GM23338 (cell line): ENCODE measurements around the gene DCLK1.

ENCODE experiments used
- CREB1 ChIP-seq: fragments of 250-450 bp; sonication (Bioruptor Pico); IDR thresholded peaks from 2 replicates; pipeline ENCODE4 v1.5.0; 2020; ENCODE audit warnings: low read depth, mild to moderate bottlenecking, moderate library complexity
- CTCF ChIP-seq, 2 experiments: fragments of 200-600 bp in 1 of 2; sonication (generic) in 1 of 2; conservative IDR thresholded peaks; 2 replicates each; pipeline versions ENCODE4 v1.5.1 to v1.6.1; 2016 to 2017; ENCODE audit warnings: antibody characterized with exemption in 2 of 2, low read depth in 2 of 2, mild to moderate bottlenecking in 2 of 2, moderate library complexity in 1 of 2
- ETS1 ChIP-seq: IDR thresholded peaks from 2 replicates; pipeline ENCODE4 v1.6.1; 2016; ENCODE audit warnings: antibody characterized with exemption
- EZH2 ChIP-seq: fragments of 200-600 bp; sonication (generic); IDR thresholded peaks from one replicate; pipeline ENCODE4 v1.8.0; 2017; ENCODE audit warnings: antibody characterized with exemption, mild to moderate bottlenecking, low read depth; ENCODE audit not compliant: unreplicated experiment
- EZH2phosphoT487 ChIP-seq: fragments of 200-600 bp; sonication (generic); IDR thresholded peaks from one replicate; pipeline ENCODE4 v1.8.1; 2018; ENCODE audit warnings: antibody characterized with exemption; ENCODE audit not compliant: unreplicated experiment
- JUNB ChIP-seq: IDR thresholded peaks from one replicate; pipeline ENCODE4 v1.6.1; 2016; ENCODE audit warnings: antibody characterized with exemption; ENCODE audit not compliant: unreplicated experiment
- NANOG ChIP-seq: IDR thresholded peaks from 2 replicates; pipeline ENCODE4 v1.6.1; 2016; ENCODE audit warnings: antibody characterized with exemption, borderline replicate concordance
- POLR2AphosphoS5 ChIP-seq: IDR thresholded peaks from 2 replicates; pipeline ENCODE4 v1.6.1; 2016; ENCODE audit warnings: antibody characterized with exemption, low read depth
- REST ChIP-seq: IDR thresholded peaks from one replicate; pipeline ENCODE4 v1.6.1; 2018; ENCODE audit warnings: antibody characterized with exemption; ENCODE audit not compliant: unreplicated experiment
- STAT1 ChIP-seq: IDR thresholded peaks from one replicate; pipeline ENCODE4 v1.6.1; 2016; ENCODE audit warnings: antibody characterized with exemption; ENCODE audit not compliant: unreplicated experiment
- ZNF114 ChIP-seq: fragments of 250-450 bp; sonication (Bioruptor Pico); IDR thresholded peaks from 2 replicates; pipeline ENCODE4 v1.5.0; 2020; ENCODE audit warnings: mild to moderate bottlenecking, moderate library complexity
- ZNF331 ChIP-seq: fragments of 250-450 bp; sonication (Bioruptor Pico); IDR thresholded peaks from 2 replicates; pipeline ENCODE4 v1.5.0; 2020; ENCODE audit warnings: low read depth, mild to moderate bottlenecking, moderate library complexity
- TF ChIP-seq, protein P1 (sequence below): fragments of 250-450 bp; sonication (Bioruptor Pico); IDR thresholded peaks from 2 replicates; pipeline ENCODE4 v1.5.0; 2020; ENCODE audit warnings: mild to moderate bottlenecking, moderate library complexity

GRCh38 chr13:36114233-36114632 lies 16.9 kb downstream of the DCLK1 start:
- TF ChIP-seq CTCF (conservative IDR thresholded peaks at IDR 0.05; ENCODE audit: low read depth in 2 of 2) (no peak), EZH2 (no peak), REST (no peak), ETS1 (no peak), EZH2phosphoT487 (no peak), POLR2AphosphoS5 (no peak), ZNF114 (CRISPR knock-in tag) (no peak), ZNF331 (CRISPR knock-in tag) (no peak), JUNB (no peak), CREB1 (CRISPR knock-in tag) (no peak), STAT1 (no peak), NANOG (no peak)
- TF ChIP-seq, protein P1, sequence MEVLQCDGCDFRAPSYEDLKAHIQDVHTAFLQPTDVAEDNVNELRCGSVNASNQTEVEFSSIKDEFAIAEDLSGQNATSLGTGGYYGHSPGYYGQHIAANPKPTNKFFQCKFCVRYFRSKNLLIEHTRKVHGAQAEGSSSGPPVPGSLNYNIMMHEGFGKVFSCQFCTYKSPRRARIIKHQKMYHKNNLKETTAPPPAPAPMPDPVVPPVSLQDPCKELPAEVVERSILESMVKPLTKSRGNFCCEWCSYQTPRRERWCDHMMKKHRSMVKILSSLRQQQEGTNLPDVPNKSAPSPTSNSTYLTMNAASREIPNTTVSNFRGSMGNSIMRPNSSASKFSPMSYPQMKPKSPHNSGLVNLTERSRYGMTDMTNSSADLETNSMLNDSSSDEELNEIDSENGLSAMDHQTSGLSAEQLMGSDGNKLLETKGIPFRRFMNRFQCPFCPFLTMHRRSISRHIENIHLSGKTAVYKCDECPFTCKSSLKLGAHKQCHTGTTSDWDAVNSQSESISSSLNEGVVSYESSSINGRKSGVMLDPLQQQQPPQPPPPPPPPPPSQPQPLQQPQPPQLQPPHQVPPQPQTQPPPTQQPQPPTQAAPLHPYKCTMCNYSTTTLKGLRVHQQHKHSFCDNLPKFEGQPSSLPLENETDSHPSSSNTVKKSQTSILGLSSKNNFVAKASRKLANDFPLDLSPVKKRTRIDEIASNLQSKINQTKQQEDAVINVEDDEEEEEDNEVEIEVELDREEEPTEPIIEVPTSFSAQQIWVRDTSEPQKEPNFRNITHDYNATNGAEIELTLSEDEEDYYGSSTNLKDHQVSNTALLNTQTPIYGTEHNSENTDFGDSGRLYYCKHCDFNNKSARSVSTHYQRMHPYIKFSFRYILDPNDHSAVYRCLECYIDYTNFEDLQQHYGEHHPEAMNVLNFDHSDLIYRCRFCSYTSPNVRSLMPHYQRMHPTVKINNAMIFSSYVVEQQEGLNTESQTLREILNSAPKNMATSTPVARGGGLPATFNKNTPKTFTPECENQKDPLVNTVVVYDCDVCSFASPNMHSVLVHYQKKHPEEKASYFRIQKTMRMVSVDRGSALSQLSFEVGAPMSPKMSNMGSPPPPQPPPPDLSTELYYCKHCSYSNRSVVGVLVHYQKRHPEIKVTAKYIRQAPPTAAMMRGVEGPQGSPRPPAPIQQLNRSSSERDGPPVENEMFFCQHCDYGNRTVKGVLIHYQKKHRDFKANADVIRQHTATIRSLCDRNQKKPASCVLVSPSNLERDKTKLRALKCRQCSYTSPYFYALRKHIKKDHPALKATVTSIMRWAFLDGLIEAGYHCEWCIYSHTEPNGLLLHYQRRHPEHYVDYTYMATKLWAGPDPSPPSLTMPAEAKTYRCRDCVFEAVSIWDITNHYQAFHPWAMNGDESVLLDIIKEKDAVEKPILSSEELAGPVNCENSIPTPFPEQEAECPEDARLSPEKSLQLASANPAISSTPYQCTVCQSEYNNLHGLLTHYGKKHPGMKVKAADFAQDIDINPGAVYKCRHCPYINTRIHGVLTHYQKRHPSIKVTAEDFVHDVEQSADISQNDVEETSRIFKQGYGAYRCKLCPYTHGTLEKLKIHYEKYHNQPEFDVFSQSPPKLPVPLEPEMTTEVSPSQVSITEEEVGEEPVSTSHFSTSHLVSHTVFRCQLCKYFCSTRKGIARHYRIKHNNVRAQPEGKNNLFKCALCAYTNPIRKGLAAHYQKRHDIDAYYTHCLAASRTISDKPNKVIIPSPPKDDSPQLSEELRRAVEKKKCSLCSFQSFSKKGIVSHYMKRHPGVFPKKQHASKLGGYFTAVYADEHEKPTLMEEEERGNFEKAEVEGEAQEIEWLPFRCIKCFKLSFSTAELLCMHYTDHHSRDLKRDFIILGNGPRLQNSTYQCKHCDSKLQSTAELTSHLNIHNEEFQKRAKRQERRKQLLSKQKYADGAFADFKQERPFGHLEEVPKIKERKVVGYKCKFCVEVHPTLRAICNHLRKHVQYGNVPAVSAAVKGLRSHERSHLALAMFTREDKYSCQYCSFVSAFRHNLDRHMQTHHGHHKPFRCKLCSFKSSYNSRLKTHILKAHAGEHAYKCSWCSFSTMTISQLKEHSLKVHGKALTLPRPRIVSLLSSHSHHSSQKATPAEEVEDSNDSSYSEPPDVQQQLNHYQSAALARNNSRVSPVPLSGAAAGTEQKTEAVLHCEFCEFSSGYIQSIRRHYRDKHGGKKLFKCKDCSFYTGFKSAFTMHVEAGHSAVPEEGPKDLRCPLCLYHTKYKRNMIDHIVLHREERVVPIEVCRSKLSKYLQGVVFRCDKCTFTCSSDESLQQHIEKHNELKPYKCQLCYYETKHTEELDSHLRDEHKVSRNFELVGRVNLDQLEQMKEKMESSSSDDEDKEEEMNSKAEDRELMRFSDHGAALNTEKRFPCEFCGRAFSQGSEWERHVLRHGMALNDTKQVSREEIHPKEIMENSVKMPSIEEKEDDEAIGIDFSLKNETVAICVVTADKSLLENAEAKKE (CRISPR knock-in tag): no peak
